Glomerular visceral epithelial cell (primary cell): ENCODE measurements around the gene FRMPD4.
A peak's percentile ranks its signal among the peaks of the same experiment; 100 is the strongest.
"Not testable (repeated sequence)": the region's sequence is repeated elsewhere in the genome, so short reads cannot be mapped to it uniquely, and the experiment has no call there.

Experiments used
- DNase-seq: peaks from one replicate; pipeline ENCODE4 v3.0.0-alpha.2; 2016; ENCODE audit errors: extremely low spot score

Gene FRMPD4

GRCh38 chrX:12538096-12538495 lies 399.8 kb downstream of the FRMPD4 start:
- DNase-seq = not testable (repeated sequence)

GRCh38 chrX:12542251-12542650 lies 404.0 kb downstream of the FRMPD4 start:
- DNase-seq = not testable (repeated sequence)

- no peak for DNase-seq
Measured at GRCh38 chrX:12548341-12548740, 410.1 kb downstream of the FRMPD4 start.

GRCh38 chrX:12548746-12549145 lies 410.5 kb downstream of the FRMPD4 start:
- peak; percentile 0 for DNase-seq

- DNase-seq = no peak
Measured at GRCh38 chrX:12554206-12554605, 415.9 kb downstream of the FRMPD4 start.

GRCh38 chrX:12563121-12563520 lies 424.8 kb downstream of the FRMPD4 start:
- DNase-seq = no peak

GRCh38 chrX:12564221-12564620 lies 425.9 kb downstream of the FRMPD4 start:
- DNase-seq = no peak

GRCh38 chrX:12567857-12568256 lies 429.6 kb downstream of the FRMPD4 start:
- DNase-seq = no peak

GRCh38 chrX:12570859-12571501 lies 432.7 kb downstream of the FRMPD4 start:
- no peak for DNase-seq

- DNase-seq = no peak
Measured at GRCh38 chrX:12579311-12579710, 441.0 kb downstream of the FRMPD4 start.

- DNase-seq = no peak
Measured at GRCh38 chrX:12580548-12580947, 442.3 kb downstream of the FRMPD4 start.

GRCh38 chrX:12581546-12581945 lies 443.3 kb downstream of the FRMPD4 start:
- no peak for DNase-seq

- DNase-seq = no peak
Measured at GRCh38 chrX:12582649-12583048, 444.4 kb downstream of the FRMPD4 start.

GRCh38 chrX:12583543-12583942 lies 445.3 kb downstream of the FRMPD4 start:
- DNase-seq = no peak

- DNase-seq = no peak
Measured at GRCh38 chrX:12595720-12596119, 457.4 kb downstream of the FRMPD4 start.

GRCh38 chrX:12610079-12610478 lies 471.8 kb downstream of the FRMPD4 start:
- peak; percentile 5 for DNase-seq

- DNase-seq = no peak
Measured at GRCh38 chrX:12611471-12611870, 473.2 kb downstream of the FRMPD4 start.

GRCh38 chrX:12614266-12614665 lies 476.0 kb downstream of the FRMPD4 start:
- no peak for DNase-seq

- DNase-seq = no peak
Measured at GRCh38 chrX:12615061-12615460, 476.8 kb downstream of the FRMPD4 start.

GRCh38 chrX:12617241-12617640 lies 479.0 kb downstream of the FRMPD4 start:
- DNase-seq = no peak

GRCh38 chrX:12647230-12647629 lies 509.0 kb downstream of the FRMPD4 start:
- DNase-seq = no peak

- DNase-seq = no peak
Measured at GRCh38 chrX:12648995-12649394, 510.7 kb downstream of the FRMPD4 start.

- DNase-seq = no peak
Measured at GRCh38 chrX:12657433-12657832, 519.2 kb downstream of the FRMPD4 start.

GRCh38 chrX:12657881-12658280 lies 519.6 kb downstream of the FRMPD4 start:
- DNase-seq = no peak
